ENCODE results near the gene USP17L22.
"Not testable (repeated sequence)": the region's sequence is repeated elsewhere in the genome, so short reads cannot be mapped to it uniquely, and the experiment has no call there.

The USP17L22 gene

DNA sequence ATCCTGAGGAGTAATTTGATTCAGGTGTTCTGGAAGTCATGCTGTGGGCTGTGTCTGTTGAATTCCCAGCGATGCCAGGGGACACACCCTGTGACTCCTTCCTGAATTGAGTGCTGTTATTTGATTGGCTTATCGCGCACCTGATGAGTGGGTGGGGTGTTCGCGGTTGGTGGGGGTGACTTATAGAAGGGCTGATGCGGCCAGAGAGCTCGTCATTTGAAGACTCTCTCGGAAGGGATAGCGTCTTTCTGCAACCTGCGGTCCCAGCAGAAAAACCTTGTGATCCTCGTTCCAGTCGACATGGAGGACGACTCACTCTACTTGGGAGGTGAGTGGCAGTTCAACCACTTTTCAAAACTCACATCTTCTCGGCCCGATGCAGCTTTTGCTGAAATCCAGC is at the start of gene USP17L22:
Gene USP17L22 (plus strand): TSS at position 301 of the 400 bp plus-strand sequence. CDS start 0 bp downstream, at position 301.
- not testable (repeated sequence) for H3K27me3 ChIP-seq (ENCODE audit: control insufficient read depth, insufficient read depth, low read length); H3K9me3 ChIP-seq (ENCODE audit: control insufficient read depth, insufficient read depth, low read length); H3K4me3 ChIP-seq (ENCODE audit: low read depth, low read length); H3K4me1 ChIP-seq (ENCODE audit: control insufficient read depth, insufficient read depth, low read length); H3K27ac ChIP-seq (ENCODE audit: low read depth, low read length); H3K9ac ChIP-seq (ENCODE audit: low read depth, low read length); H3K36me3 ChIP-seq (ENCODE audit: control insufficient read depth, insufficient read depth, low read length)

GRCh38 chr4:9219852-9220251 is 47.6 kb upstream of the USP17L22 start, which contains the start of gene USP17L12:
Gene USP17L12, plus strand, starts transcription at chr4:9220152. Its CDS starts 0 bp downstream, at chr4:9220152.
- not testable (repeated sequence) for H3K27me3 ChIP-seq (ENCODE audit: control insufficient read depth, insufficient read depth, low read length); H3K9me3 ChIP-seq (ENCODE audit: control insufficient read depth, insufficient read depth, low read length)

DNA sequence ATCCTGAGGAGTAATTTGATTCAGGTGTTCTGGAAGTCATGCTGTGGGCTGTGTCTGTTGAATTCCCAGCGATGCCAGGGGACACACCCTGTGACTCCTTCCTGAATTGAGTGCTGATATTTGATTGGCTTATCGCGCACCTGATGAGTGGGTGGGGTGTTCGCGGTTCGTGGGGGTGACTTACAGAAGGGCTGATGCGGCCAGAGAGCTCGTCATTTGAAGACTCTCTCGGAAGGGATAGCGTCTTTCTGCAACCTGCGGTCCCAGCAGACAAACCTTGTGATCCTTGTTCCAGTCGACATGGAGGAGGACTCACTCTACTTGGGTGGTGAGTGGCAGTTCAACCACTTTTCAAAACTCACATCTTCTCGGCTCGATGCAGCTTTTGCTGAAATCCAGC is 42.8 kb upstream of the USP17L22 start, which contains the start of gene USP17L13:
Gene USP17L13 (plus strand): TSS at position 301 of the 400 bp plus-strand sequence. CDS start 0 bp downstream, at position 301.
- not testable (repeated sequence) for H3K9me3 ChIP-seq (ENCODE audit: control insufficient read depth, insufficient read depth, low read length); H3K27me3 ChIP-seq (ENCODE audit: control insufficient read depth, insufficient read depth, low read length); H3K4me3 ChIP-seq (ENCODE audit: low read depth, low read length); H3K27ac ChIP-seq (ENCODE audit: low read depth, low read length); H3K36me3 ChIP-seq (ENCODE audit: control insufficient read depth, insufficient read depth, low read length); H3K4me1 ChIP-seq (ENCODE audit: control insufficient read depth, insufficient read depth, low read length); H3K9ac ChIP-seq (ENCODE audit: low read depth, low read length)

More at GRCh38 chr4:9219852-9220251, 47.6 kb upstream of the USP17L22 start, which contains the start of gene USP17L12:
- not testable (repeated sequence) for H3K4me3 ChIP-seq (ENCODE audit: low read depth, low read length); H3K9ac ChIP-seq (ENCODE audit: low read depth, low read length); H3K27ac ChIP-seq (ENCODE audit: low read depth, low read length); H3K36me3 ChIP-seq (ENCODE audit: control insufficient read depth, insufficient read depth, low read length); H3K4me1 ChIP-seq (ENCODE audit: control insufficient read depth, insufficient read depth, low read length)

GRCh38 chr4:9230249-9230648 is 37.2 kb upstream of the USP17L22 start:
- H3K27ac ChIP-seq (ENCODE audit: low read depth, low read length); H3K9me3 ChIP-seq (ENCODE audit: control insufficient read depth, insufficient read depth, low read length); H3K36me3 ChIP-seq (ENCODE audit: control insufficient read depth, insufficient read depth, low read length); H3K27me3 ChIP-seq (ENCODE audit: control insufficient read depth, insufficient read depth, low read length); H3K9ac ChIP-seq (ENCODE audit: low read depth, low read length); H3K4me1 ChIP-seq (ENCODE audit: control insufficient read depth, insufficient read depth, low read length); H3K4me3 ChIP-seq (ENCODE audit: low read depth, low read length): not testable (repeated sequence)

GRCh38 chr4:9234085-9234484 is 33.3 kb upstream of the USP17L22 start, which contains the start of gene USP17L15:
Gene USP17L15, plus strand, starts transcription at chr4:9234385. Its CDS starts 0 bp downstream, at chr4:9234385.
- not testable (repeated sequence) for H3K9me3 ChIP-seq (ENCODE audit: control insufficient read depth, insufficient read depth, low read length)

GRCh38 chr4:9238461-9238860 is 29.0 kb upstream of the USP17L22 start:
- not testable (repeated sequence) for H3K27ac ChIP-seq (ENCODE audit: low read depth, low read length); H3K27me3 ChIP-seq (ENCODE audit: control insufficient read depth, insufficient read depth, low read length); H3K36me3 ChIP-seq (ENCODE audit: control insufficient read depth, insufficient read depth, low read length); H3K4me3 ChIP-seq (ENCODE audit: low read depth, low read length); H3K9ac ChIP-seq (ENCODE audit: low read depth, low read length); H3K9me3 ChIP-seq (ENCODE audit: control insufficient read depth, insufficient read depth, low read length); H3K4me1 ChIP-seq (ENCODE audit: control insufficient read depth, insufficient read depth, low read length)

More at GRCh38 chr4:9234085-9234484, 33.3 kb upstream of the USP17L22 start, which contains the start of gene USP17L15:
- H3K4me1 ChIP-seq (ENCODE audit: control insufficient read depth, insufficient read depth, low read length); H3K4me3 ChIP-seq (ENCODE audit: low read depth, low read length); H3K36me3 ChIP-seq (ENCODE audit: control insufficient read depth, insufficient read depth, low read length); H3K27me3 ChIP-seq (ENCODE audit: control insufficient read depth, insufficient read depth, low read length); H3K27ac ChIP-seq (ENCODE audit: low read depth, low read length); H3K9ac ChIP-seq (ENCODE audit: low read depth, low read length): not testable (repeated sequence)

DNA sequence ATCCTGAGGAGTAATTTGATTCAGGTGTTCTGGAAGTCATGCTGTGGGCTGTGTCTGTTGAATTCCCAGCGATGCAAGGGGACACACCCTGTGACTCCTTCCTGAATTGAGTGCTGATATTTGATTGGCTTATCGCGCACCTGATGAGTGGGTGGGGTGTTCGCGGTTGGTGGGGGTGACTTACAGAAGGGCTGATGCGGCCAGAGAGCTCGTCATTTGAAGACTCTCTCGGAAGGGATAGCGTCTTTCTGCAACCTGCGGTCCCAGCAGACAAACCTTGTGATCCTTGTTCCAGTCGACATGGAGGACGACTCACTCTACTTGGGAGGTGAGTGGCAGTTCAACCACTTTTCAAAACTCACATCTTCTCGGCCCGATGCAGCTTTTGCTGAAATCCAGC is 23.8 kb upstream of the USP17L22 start, which contains the start of gene USP17L17:
Gene USP17L17 (plus strand): TSS at position 301 of the 400 bp plus-strand sequence. CDS start 0 bp downstream, at position 301.
- not testable (repeated sequence) for H3K4me1 ChIP-seq (ENCODE audit: control insufficient read depth, insufficient read depth, low read length); H3K36me3 ChIP-seq (ENCODE audit: control insufficient read depth, insufficient read depth, low read length); H3K4me3 ChIP-seq (ENCODE audit: low read depth, low read length); H3K9me3 ChIP-seq (ENCODE audit: control insufficient read depth, insufficient read depth, low read length); H3K9ac ChIP-seq (ENCODE audit: low read depth, low read length); H3K27me3 ChIP-seq (ENCODE audit: control insufficient read depth, insufficient read depth, low read length); H3K27ac ChIP-seq (ENCODE audit: low read depth, low read length)

DNA sequence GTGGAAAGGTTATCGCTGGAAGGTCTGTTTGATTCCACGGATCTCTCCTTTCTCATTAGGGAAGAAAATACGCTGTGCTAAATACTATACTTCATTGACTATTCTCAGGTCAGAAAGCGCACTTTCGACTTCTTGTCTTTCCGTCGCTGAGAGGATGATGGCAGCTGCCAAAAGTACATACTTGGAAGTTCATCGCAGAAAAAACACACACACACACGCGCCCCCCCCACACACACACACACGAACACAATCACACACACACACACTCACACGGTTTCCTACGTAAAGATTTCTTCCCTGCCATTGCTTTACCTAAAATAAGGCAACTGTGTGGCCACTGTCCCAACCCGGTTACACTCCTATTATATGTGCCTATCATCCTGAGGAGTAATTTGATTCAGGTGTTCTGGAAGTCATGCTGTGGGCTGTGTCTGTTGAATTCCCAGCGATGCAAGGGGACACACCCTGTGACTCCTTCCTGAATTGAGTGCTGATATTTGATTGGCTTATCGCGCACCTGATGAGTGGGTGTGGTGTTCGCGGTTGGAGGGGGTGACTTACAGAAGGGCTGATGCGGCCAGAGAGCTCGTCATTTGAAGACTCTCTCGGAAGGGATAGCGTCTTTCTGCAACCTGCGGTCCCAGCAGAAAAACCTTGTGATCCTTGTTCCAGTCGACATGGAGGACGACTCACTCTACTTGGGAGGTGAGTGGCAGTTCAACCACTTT is 19.3 kb upstream of the USP17L22 start, which contains the start of gene USP17L18:
Gene USP17L18 (plus strand): TSS at position 678 of the 728 bp plus-strand sequence. CDS start 0 bp downstream, at position 678.
- H3K4me1 ChIP-seq (ENCODE audit: control insufficient read depth, insufficient read depth, low read length); H3K27ac ChIP-seq (ENCODE audit: low read depth, low read length); H3K27me3 ChIP-seq (ENCODE audit: control insufficient read depth, insufficient read depth, low read length); H3K36me3 ChIP-seq (ENCODE audit: control insufficient read depth, insufficient read depth, low read length); H3K9ac ChIP-seq (ENCODE audit: low read depth, low read length); H3K4me3 ChIP-seq (ENCODE audit: low read depth, low read length); H3K9me3 ChIP-seq (ENCODE audit: control insufficient read depth, insufficient read depth, low read length): not testable (repeated sequence)

GRCh38 chr4:9253078-9253477 is 14.3 kb upstream of the USP17L22 start, which contains the start of gene USP17L19:
Gene USP17L19, plus strand, starts transcription at chr4:9253378. Its CDS starts 0 bp downstream, at chr4:9253378.
- not testable (repeated sequence) for H3K9me3 ChIP-seq (ENCODE audit: control insufficient read depth, insufficient read depth, low read length); H3K4me3 ChIP-seq (ENCODE audit: low read depth, low read length); H3K4me1 ChIP-seq (ENCODE audit: control insufficient read depth, insufficient read depth, low read length); H3K27ac ChIP-seq (ENCODE audit: low read depth, low read length); H3K9ac ChIP-seq (ENCODE audit: low read depth, low read length); H3K27me3 ChIP-seq (ENCODE audit: control insufficient read depth, insufficient read depth, low read length); H3K36me3 ChIP-seq (ENCODE audit: control insufficient read depth, insufficient read depth, low read length)

DNA sequence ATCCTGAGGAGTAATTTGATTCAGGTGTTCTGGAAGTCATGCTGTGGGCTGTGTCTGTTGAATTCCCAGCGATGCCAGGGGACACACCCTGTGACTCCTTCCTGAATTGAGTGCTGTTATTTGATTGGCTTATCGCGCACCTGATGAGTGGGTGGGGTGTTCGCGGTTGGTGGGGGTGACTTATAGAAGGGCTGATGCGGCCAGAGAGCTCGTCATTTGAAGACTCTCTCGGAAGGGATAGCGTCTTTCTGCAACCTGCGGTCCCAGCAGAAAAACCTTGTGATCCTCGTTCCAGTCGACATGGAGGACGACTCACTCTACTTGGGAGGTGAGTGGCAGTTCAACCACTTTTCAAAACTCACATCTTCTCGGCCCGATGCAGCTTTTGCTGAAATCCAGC is 9.6 kb upstream of the USP17L22 start, which contains the start of gene USP17L20:
Gene USP17L20 (plus strand): TSS at position 301 of the 400 bp plus-strand sequence. CDS start 0 bp downstream, at position 301.
- H3K9me3 ChIP-seq (ENCODE audit: control insufficient read depth, insufficient read depth, low read length); H3K4me1 ChIP-seq (ENCODE audit: control insufficient read depth, insufficient read depth, low read length); H3K27me3 ChIP-seq (ENCODE audit: control insufficient read depth, insufficient read depth, low read length); H3K27ac ChIP-seq (ENCODE audit: low read depth, low read length); H3K36me3 ChIP-seq (ENCODE audit: control insufficient read depth, insufficient read depth, low read length); H3K9ac ChIP-seq (ENCODE audit: low read depth, low read length); H3K4me3 ChIP-seq (ENCODE audit: low read depth, low read length): not testable (repeated sequence)

DNA sequence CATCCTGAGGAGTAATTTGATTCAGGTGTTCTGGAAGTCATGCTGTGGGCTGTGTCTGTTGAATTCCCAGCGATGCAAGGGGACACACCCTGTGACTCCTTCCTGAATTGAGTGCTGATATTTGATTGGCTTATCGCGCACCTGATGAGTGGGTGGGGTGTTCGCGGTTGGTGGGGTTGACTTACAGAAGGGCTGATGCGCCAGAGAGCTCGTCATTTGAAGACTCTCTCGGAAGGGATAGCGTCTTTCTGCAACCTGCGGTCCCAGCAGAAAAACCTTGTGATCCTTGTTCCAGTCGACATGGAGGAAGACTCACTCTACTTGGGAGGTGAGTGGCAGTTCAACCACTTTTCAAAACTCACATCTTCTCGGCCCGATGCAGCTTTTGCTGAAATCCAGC is 4.8 kb upstream of the USP17L22 start, which contains the start of gene USP17L21:
Gene USP17L21 (plus strand): TSS at position 301 of the 400 bp plus-strand sequence. CDS start 0 bp downstream, at position 301.
- not testable (repeated sequence) for H3K27ac ChIP-seq (ENCODE audit: low read depth, low read length); H3K4me1 ChIP-seq (ENCODE audit: control insufficient read depth, insufficient read depth, low read length); H3K36me3 ChIP-seq (ENCODE audit: control insufficient read depth, insufficient read depth, low read length); H3K9ac ChIP-seq (ENCODE audit: low read depth, low read length); H3K27me3 ChIP-seq (ENCODE audit: control insufficient read depth, insufficient read depth, low read length); H3K4me3 ChIP-seq (ENCODE audit: low read depth, low read length); H3K9me3 ChIP-seq (ENCODE audit: control insufficient read depth, insufficient read depth, low read length)

All from HUES48 (cell line).